HEK293T (cell line): ENCODE results near the gene C2CD4A.

Experiments
- ARNT ChIP-seq: fragments of 450-650 bp; IDR thresholded peaks from 2 replicates; pipeline ENCODE4 v1.6.1; 2017; ENCODE audit warnings: mild to moderate bottlenecking
- BHLHE40 ChIP-seq: fragments of 450-650 bp; IDR thresholded peaks from 2 replicates; pipeline ENCODE4 v1.6.1; 2016; ENCODE audit warnings: mild to moderate bottlenecking, moderate library complexity, borderline replicate concordance
- FOXA1 ChIP-seq: fragments of 450-650 bp; IDR thresholded peaks from 2 replicates; pipeline ENCODE4 v1.6.1; 2016; ENCODE audit warnings: mild to moderate bottlenecking
- FOXK2 ChIP-seq: fragments of 450-650 bp; IDR thresholded peaks from 2 replicates; pipeline ENCODE4 v1.6.1; 2016; ENCODE audit warnings: mild to moderate bottlenecking
- FOXM1 ChIP-seq: fragments of 450-650 bp; IDR thresholded peaks from 2 replicates; pipeline ENCODE4 v1.6.1; 2017; ENCODE audit warnings: mild to moderate bottlenecking, borderline replicate concordance
- HDGF ChIP-seq: fragments of 450-650 bp; IDR thresholded peaks from 2 replicates; pipeline ENCODE4 v1.6.1; 2017; ENCODE audit warnings: antibody characterized with exemption, borderline replicate concordance
- L3MBTL2 ChIP-seq: fragments of 450-650 bp; conservative IDR thresholded peaks from 2 replicates; pipeline ENCODE4 v1.6.1; 2016; ENCODE audit warnings: mild to moderate bottlenecking
- SP1 ChIP-seq: fragments of 450-650 bp; IDR thresholded peaks from 2 replicates; pipeline ENCODE4 v1.6.1; 2017
- SUZ12 ChIP-seq: fragments of 450-650 bp; IDR thresholded peaks from 2 replicates; pipeline ENCODE4 v1.6.1; 2016; ENCODE audit warnings: mild to moderate bottlenecking
- TARDBP ChIP-seq: fragments of 450-650 bp; IDR thresholded peaks from 2 replicates; pipeline ENCODE4 v1.6.1; 2016
- ZNF384 ChIP-seq: fragments of 450-650 bp; IDR thresholded peaks from 2 replicates; pipeline ENCODE4 v1.6.1; 2016
- TF ChIP-seq, protein P1 (sequence below): fragments of 450-650 bp; IDR thresholded peaks from 2 replicates; pipeline ENCODE4 v1.6.1; 2016

DNA sequence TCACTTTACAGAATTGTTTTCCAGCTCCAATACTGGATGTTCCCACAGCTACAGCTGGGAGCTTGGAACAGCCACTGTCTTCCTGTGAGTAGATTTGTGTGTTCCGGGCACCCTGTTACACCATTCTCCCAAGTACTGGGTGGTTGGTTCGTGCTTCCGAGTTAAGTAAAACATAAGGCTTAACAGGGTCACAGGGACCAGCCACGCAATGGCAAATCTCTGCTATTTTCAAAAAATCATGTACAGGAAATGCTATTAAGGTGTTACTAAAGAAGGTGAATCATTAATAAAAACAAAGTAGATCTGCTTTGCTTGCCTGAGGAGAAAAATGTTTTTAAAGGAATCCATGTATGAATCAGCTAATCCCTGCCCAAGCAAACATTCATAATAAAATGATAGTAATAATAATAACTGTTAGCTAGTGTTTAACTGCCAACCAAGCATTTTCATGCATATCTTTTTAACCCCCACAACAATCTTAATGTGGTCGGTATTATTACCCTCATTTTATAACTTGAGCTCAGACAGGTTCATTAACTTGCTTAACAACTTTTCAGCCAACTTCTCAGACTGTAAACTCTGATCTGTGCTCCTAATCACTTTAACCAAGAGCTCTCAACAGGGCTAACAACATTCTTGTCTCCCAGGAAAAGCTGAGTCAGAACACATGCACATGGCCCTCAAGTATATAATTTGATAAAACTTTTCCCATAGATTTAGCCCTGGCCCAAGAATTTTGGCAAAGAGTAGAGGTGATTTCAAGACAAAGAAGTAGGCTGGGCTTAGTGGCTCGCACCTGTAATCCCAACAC, 2.7 kb upstream of the C2CD4A start:
- TF ChIP-seq BHLHE40: no peak
- TF ChIP-seq HDGF: no peak
- TF ChIP-seq, protein P1, sequence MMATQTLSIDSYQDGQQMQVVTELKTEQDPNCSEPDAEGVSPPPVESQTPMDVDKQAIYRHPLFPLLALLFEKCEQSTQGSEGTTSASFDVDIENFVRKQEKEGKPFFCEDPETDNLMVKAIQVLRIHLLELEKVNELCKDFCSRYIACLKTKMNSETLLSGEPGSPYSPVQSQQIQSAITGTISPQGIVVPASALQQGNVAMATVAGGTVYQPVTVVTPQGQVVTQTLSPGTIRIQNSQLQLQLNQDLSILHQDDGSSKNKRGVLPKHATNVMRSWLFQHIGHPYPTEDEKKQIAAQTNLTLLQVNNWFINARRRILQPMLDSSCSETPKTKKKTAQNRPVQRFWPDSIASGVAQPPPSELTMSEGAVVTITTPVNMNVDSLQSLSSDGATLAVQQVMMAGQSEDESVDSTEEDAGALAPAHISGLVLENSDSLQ: no peak
- no peak for TF ChIP-seq FOXM1
- TF ChIP-seq SP1: no peak
- TF ChIP-seq L3MBTL2: no peak
- TF ChIP-seq TARDBP: no peak
- TF ChIP-seq FOXK2: no peak
- no peak for TF ChIP-seq SUZ12
- TF ChIP-seq FOXA1: no peak
- no peak for TF ChIP-seq ZNF384
- no peak for TF ChIP-seq ARNT
